ENCODE results near the gene FRRS1.

FRRS1 gene

DNA sequence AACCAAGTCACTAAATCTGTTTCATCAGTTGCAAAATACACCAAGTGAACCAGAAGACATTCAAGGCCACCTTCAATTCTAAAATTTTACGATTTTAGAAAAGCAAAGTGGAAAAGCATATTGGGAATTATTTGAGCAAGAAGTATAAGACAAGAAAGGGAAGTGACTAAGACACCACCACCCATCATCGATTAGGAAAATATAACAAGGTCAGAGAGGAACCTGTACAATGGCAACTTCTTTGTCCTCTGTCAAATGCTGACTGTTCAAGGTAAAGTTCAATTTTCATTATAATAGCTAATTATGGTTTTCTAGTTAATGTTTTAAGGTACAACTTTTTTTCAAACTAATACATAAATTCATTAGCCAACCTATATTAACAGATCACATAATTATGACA, 10.8 kb downstream of the FRRS1 start:
- WGBS, 2 experiments, result 91 to 100% methylated on average over 1 to 2 of the region's 2 CpGs
- Histone ChIP-seq H3K27ac (ENCODE audit: insufficient read depth, low read depth, low read length, poor library complexity, severe bottlenecking) (no peak overlapping the region), H3K27me3 (ENCODE audit: control insufficient read depth, insufficient read depth, low read length, poor library complexity, severe bottlenecking) (no peaks in the 10 kb centered on the region), H3K4me1 (ENCODE audit: control insufficient read depth, insufficient read depth, low read length) (no peaks in the 10 kb centered on the region), H3K4me3 (ENCODE audit: insufficient read depth, low read depth, low read length) (no peak overlapping the region), H3K9me3 (ENCODE audit: control insufficient read depth, low read length) (no peaks in the 10 kb centered on the region), H3K36me3 (ENCODE audit: control insufficient read depth, insufficient read depth, low read length) (no peaks in the 10 kb centered on the region)

DNA sequence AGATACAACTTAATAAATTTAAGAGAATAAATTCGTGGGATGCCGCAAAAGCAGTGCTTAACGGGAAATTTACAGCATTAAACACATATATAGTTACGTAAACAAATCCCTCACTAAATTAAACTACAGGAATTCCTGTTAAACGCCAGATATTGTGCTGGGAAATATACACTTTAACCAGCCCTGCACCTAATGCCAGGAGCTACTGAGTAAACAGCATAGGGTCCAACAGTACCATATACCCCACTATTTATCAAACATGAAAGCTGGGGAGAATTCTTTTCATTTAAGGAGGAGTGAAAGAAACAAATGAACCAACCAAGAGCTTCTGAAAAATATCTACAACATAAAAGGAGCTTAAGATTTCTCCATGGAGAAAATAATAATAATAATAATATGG, 11.7 kb downstream of the FRRS1 start:
- H3K9me3 ChIP-seq (ENCODE audit: control insufficient read depth, low read length), result no peaks in the 10 kb centered on the region
- no peak overlapping the region for H3K27ac ChIP-seq (ENCODE audit: insufficient read depth, low read depth, low read length, poor library complexity, severe bottlenecking)
- no peak overlapping the region for H3K4me3 ChIP-seq (ENCODE audit: insufficient read depth, low read depth, low read length)
- no peaks in the 10 kb centered on the region for H3K4me1 ChIP-seq (ENCODE audit: control insufficient read depth, insufficient read depth, low read length)
- no peaks in the 10 kb centered on the region for H3K27me3 ChIP-seq (ENCODE audit: control insufficient read depth, insufficient read depth, low read length, poor library complexity, severe bottlenecking)
- 95 to 96% methylated on average over 5 of the region's 5 CpGs for WGBS, 2 experiments
- no peaks in the 10 kb centered on the region for H3K36me3 ChIP-seq (ENCODE audit: control insufficient read depth, insufficient read depth, low read length)

GRCh38 chr1:99754055-99754626, 12.3 kb downstream of the FRRS1 start:
- Histone ChIP-seq H3K27ac (ENCODE audit: insufficient read depth, low read depth, low read length, poor library complexity, severe bottlenecking) (no peak overlapping the region), H3K27me3 (ENCODE audit: control insufficient read depth, insufficient read depth, low read length, poor library complexity, severe bottlenecking) (no peaks in the 10 kb centered on the region), H3K4me3 (ENCODE audit: insufficient read depth, low read depth, low read length) (no peak overlapping the region), H3K9me3 (ENCODE audit: control insufficient read depth, low read length) (no peaks in the 10 kb centered on the region), H3K36me3 (ENCODE audit: control insufficient read depth, insufficient read depth, low read length) (no peaks in the 10 kb centered on the region), H3K4me1 (ENCODE audit: control insufficient read depth, insufficient read depth, low read length) (no peaks in the 10 kb centered on the region)
- WGBS, 2 experiments, result 89 to 100% methylated on average over 2 of the region's 2 CpGs

DNA sequence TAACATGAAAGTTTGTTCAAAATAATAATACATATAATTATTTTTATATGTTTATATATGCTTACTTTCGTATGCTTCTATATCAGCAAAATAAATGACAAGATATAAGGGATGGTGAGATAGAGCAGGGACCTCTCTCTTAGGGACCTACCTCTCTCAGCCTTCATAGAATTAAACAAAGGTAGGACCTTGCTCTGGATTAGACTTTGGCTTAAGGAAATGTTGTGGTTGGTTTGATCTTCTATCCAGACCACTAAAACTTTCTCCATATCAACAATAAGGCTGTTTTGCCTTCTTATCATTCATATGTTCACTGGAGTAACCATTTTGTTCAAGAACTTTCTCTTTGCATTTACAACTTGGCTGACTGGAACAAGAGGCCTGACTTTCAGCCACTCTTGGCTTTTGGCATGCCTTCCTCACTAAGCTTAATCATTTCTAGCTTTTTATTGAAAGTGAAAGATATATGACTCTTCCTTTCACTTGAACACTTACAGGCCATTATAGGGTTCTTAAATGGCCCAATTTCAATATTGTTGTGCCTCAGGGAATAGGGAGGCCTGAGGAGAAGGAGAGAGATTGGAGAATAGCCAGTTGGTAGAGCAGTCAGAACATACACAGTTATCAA, 14.4 kb downstream of the FRRS1 start:
- Histone ChIP-seq H3K4me3 (ENCODE audit: insufficient read depth, low read depth, low read length) (no peak overlapping the region), H3K9me3 (ENCODE audit: control insufficient read depth, low read length) (no peaks in the 10 kb centered on the region), H3K27me3 (ENCODE audit: control insufficient read depth, insufficient read depth, low read length, poor library complexity, severe bottlenecking) (no peaks in the 10 kb centered on the region), H3K27ac (ENCODE audit: insufficient read depth, low read depth, low read length, poor library complexity, severe bottlenecking) (no peak overlapping the region), H3K36me3 (ENCODE audit: control insufficient read depth, insufficient read depth, low read length) (no peaks in the 10 kb centered on the region), H3K4me1 (ENCODE audit: control insufficient read depth, insufficient read depth, low read length) (no peaks in the 10 kb centered on the region)
- WGBS, 2 experiments, result no CpG with 5 or more reads among the region's 1 CpG

DNA sequence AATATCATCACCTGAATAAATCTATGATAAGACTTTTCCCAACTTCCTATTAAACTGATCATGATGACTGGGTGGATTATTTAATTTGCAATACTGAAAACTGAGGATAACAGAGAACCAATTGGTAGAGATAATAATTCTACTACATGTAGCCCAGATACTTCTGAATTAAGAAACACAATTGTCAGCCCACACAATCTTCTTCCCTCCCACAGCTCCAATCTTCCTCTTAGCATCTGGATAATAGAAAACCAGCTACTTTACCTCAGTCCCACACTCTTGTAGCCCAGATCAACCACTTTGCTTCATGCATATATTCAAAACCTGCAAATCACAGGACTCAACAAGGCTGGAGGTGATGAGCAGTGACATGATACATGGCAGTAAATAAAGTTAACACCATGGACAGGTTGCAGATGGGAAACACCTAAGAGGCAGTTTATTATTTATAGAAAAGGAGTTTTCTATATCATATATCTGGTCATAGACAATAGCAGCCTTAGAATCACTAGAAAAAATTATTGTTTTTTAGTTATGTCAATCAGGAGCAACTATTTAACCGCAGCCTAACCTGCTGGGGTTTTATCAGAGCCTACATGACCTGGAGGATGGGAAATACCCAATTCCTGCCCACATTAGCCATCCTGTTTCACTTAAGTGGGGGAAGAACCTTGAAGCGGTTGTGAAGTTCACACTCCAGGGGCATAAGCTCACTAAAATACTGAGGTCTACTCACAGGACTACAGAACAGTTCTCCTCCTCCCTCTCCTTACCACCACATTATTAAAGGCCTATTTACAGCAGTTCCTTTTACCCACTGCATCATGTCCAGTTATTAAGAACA, 16.7 kb downstream of the FRRS1 start:
- Histone ChIP-seq H3K36me3 (ENCODE audit: control insufficient read depth, insufficient read depth, low read length) (no peaks in the 10 kb centered on the region), H3K27me3 (ENCODE audit: control insufficient read depth, insufficient read depth, low read length, poor library complexity, severe bottlenecking) (no peaks in the 10 kb centered on the region), H3K4me3 (ENCODE audit: insufficient read depth, low read depth, low read length) (no peak overlapping the region), H3K9me3 (ENCODE audit: control insufficient read depth, low read length) (no peaks in the 10 kb centered on the region), H3K4me1 (ENCODE audit: control insufficient read depth, insufficient read depth, low read length) (no peaks in the 10 kb centered on the region), H3K27ac (ENCODE audit: insufficient read depth, low read depth, low read length, poor library complexity, severe bottlenecking) (no peak overlapping the region)
- 72 to 75% methylated on average over 2 of the region's 2 CpGs for WGBS, 2 experiments

- H3K27me3 ChIP-seq (ENCODE audit: control insufficient read depth, insufficient read depth, low read length, poor library complexity, severe bottlenecking), result no peaks in the 10 kb centered on the region
- H3K36me3 ChIP-seq (ENCODE audit: control insufficient read depth, insufficient read depth, low read length), result no peaks in the 10 kb centered on the region
- H3K4me1 ChIP-seq (ENCODE audit: control insufficient read depth, insufficient read depth, low read length), result no peaks in the 10 kb centered on the region
- 95 to 96% methylated on average over 2 of the region's 2 CpGs for WGBS, 2 experiments
- no peaks in the 10 kb centered on the region for H3K9me3 ChIP-seq (ENCODE audit: control insufficient read depth, low read length)
- no peak overlapping the region for H3K27ac ChIP-seq (ENCODE audit: insufficient read depth, low read depth, low read length, poor library complexity, severe bottlenecking)
- H3K4me3 ChIP-seq (ENCODE audit: insufficient read depth, low read depth, low read length), result no peak overlapping the region
Measured at GRCh38 chr1:99748419-99748818, 18.0 kb downstream of the FRRS1 start.

- Histone ChIP-seq H3K4me3 (ENCODE audit: insufficient read depth, low read depth, low read length) (no peak overlapping the region), H3K4me1 (ENCODE audit: control insufficient read depth, insufficient read depth, low read length) (no peaks in the 10 kb centered on the region), H3K27me3 (ENCODE audit: control insufficient read depth, insufficient read depth, low read length, poor library complexity, severe bottlenecking) (no peaks in the 10 kb centered on the region), H3K9me3 (ENCODE audit: control insufficient read depth, low read length) (no peaks in the 10 kb centered on the region), H3K27ac (ENCODE audit: insufficient read depth, low read depth, low read length, poor library complexity, severe bottlenecking) (no peak overlapping the region), H3K36me3 (ENCODE audit: control insufficient read depth, insufficient read depth, low read length) (no peaks in the 10 kb centered on the region)
- 93 to 94% methylated on average over 2 of the region's 2 CpGs for WGBS, 2 experiments
Measured at GRCh38 chr1:99745684-99746083, 20.8 kb downstream of the FRRS1 start.

GRCh38 chr1:99745061-99745460, 21.4 kb downstream of the FRRS1 start:
- no peaks in the 10 kb centered on the region for H3K27me3 ChIP-seq (ENCODE audit: control insufficient read depth, insufficient read depth, low read length, poor library complexity, severe bottlenecking)
- H3K27ac ChIP-seq (ENCODE audit: insufficient read depth, low read depth, low read length, poor library complexity, severe bottlenecking), result no peak overlapping the region
- H3K4me1 ChIP-seq (ENCODE audit: control insufficient read depth, insufficient read depth, low read length), result no peaks in the 10 kb centered on the region
- H3K9me3 ChIP-seq (ENCODE audit: control insufficient read depth, low read length), result no peaks in the 10 kb centered on the region
- H3K4me3 ChIP-seq (ENCODE audit: insufficient read depth, low read depth, low read length), result no peak overlapping the region
- WGBS, 2 experiments, result 89 to 92% methylated on average over 7 of the region's 7 CpGs
- H3K36me3 ChIP-seq (ENCODE audit: control insufficient read depth, insufficient read depth, low read length), result no peaks in the 10 kb centered on the region

GRCh38 chr1:99740141-99740540, 26.3 kb downstream of the FRRS1 start:
- Histone ChIP-seq H3K9me3 (ENCODE audit: control insufficient read depth, low read length) (no peaks in the 10 kb centered on the region), H3K4me1 (ENCODE audit: control insufficient read depth, insufficient read depth, low read length) (no peaks in the 10 kb centered on the region), H3K36me3 (ENCODE audit: control insufficient read depth, insufficient read depth, low read length) (no peaks in the 10 kb centered on the region), H3K27ac (ENCODE audit: insufficient read depth, low read depth, low read length, poor library complexity, severe bottlenecking) (no peak overlapping the region), H3K4me3 (ENCODE audit: insufficient read depth, low read depth, low read length) (no peak overlapping the region), H3K27me3 (ENCODE audit: control insufficient read depth, insufficient read depth, low read length, poor library complexity, severe bottlenecking) (no peaks in the 10 kb centered on the region)
- 78 to 82% methylated on average over 1 of the region's 1 CpG for WGBS, 2 experiments

DNA sequence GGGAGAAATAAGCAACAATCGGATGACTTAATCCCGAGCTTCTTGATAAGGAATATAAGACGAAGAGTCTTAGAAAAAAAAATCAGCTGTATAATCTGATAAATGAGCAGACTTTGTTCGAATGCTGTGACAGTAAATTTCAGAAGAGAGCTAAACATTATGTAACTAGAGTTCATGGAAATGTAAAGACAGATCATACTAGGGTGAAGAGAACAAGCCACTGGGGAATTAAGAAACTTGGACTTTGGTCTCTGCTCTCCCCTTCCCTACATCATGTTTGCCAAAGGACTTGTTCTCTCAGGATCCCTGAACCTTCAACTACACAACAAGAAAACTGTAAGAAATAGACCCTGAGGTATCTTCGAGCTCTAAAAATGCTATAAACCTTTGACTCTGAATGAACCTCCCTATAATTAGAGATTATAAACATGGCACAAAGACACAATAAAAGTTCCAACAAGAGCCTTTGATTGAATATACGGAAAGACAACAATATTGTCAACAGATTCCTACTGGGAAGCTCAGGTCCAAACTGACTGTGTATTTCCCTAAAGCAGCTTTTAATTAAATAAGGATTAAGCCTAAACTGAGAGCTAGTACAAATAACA, 27.5 kb downstream of the FRRS1 start:
- Histone ChIP-seq H3K36me3 (ENCODE audit: control insufficient read depth, insufficient read depth, low read length) (no peaks in the 10 kb centered on the region), H3K4me1 (ENCODE audit: control insufficient read depth, insufficient read depth, low read length) (no peaks in the 10 kb centered on the region), H3K27ac (ENCODE audit: insufficient read depth, low read depth, low read length, poor library complexity, severe bottlenecking) (no peak overlapping the region), H3K27me3 (ENCODE audit: control insufficient read depth, insufficient read depth, low read length, poor library complexity, severe bottlenecking) (no peaks in the 10 kb centered on the region), H3K9me3 (ENCODE audit: control insufficient read depth, low read length) (no peaks in the 10 kb centered on the region), H3K4me3 (ENCODE audit: insufficient read depth, low read depth, low read length) (no peak overlapping the region)
- WGBS, 2 experiments, result 84 to 86% methylated on average over 6 of the region's 6 CpGs
